ENCODE results near the gene PHC2. TPM values are rescaled to one million over a fixed set of nuclear protein-coding genes. Genes with fewer than 3 reads are reported as not detected.

PHC2 gene
- total RNA-seq, 2 experiments from 2014 or later: 34.0 to 35.0 TPM

GRCh38 chr1:33400153-33400911 lies 30.6 kb downstream of the PHC2 start:
- no peaks in the 10 kb centered on the region for H4K20me1 ChIP-seq (ENCODE audit: insufficient read depth, low read length)
- H3K79me2 ChIP-seq (ENCODE audit: insufficient read depth, low read depth, low read length): no peaks in the 10 kb centered on the region
- no peaks in the 10 kb centered on the region for H3K4me1 ChIP-seq (ENCODE audit: insufficient read depth, low read length, poor library complexity, severe bottlenecking)
- H2AFZ ChIP-seq (ENCODE audit: low read length): no peak overlapping the region
- no peaks in the 10 kb centered on the region for H3K9me3 ChIP-seq (ENCODE audit: low read length)
- H3K4me3 ChIP-seq (ENCODE audit: low read depth, low read length, poor library complexity, severe bottlenecking): no peak overlapping the region
- no peaks in the 10 kb centered on the region for H3K36me3 ChIP-seq (ENCODE audit: insufficient read depth, low read length)
- intact Hi-C loops (cut with micrococcal nuclease; ENCODE audit: unreplicated experiment): no loop called here
- POLR2A ChIA-PET: no interaction called here
- DNase-seq (ENCODE audit: low spot score): no peak
- TF ChIP-seq EZH2phosphoT487 (IDR thresholded peaks at IDR 0.05; ENCODE audit: borderline replicate concordance, low read depth, low read length) (no peak), CTCF (conservative IDR thresholded peaks at IDR 0.05; ENCODE audit: low read length) (no peak)
- no peak overlapping the region for H3K27ac ChIP-seq (ENCODE audit: low read depth, low read length, poor library complexity, severe bottlenecking)
- H3K9me2 ChIP-seq (ENCODE audit: insufficient read depth, low read length): no peaks in the 10 kb centered on the region
- CTCF ChIA-PET (ENCODE audit: unreplicated experiment): no interaction called here
- BruUV-seq (replicated peaks): no TSS peak
- H3K4me2 ChIP-seq (ENCODE audit: low read length): no peak overlapping the region

GRCh38 chr1:33399375-33399774 lies 31.5 kb downstream of the PHC2 start:
- Histone ChIP-seq H4K20me1 (ENCODE audit: insufficient read depth, low read length) (no peaks in the 10 kb centered on the region), H3K4me3 (ENCODE audit: low read depth, low read length, poor library complexity, severe bottlenecking) (no peak overlapping the region), H3K4me2 (ENCODE audit: low read length) (no peak overlapping the region), H3K79me2 (ENCODE audit: insufficient read depth, low read depth, low read length) (no peaks in the 10 kb centered on the region), H3K36me3 (ENCODE audit: insufficient read depth, low read length) (no peaks in the 10 kb centered on the region), H2AFZ (ENCODE audit: low read length) (no peak overlapping the region), H3K27ac (ENCODE audit: low read depth, low read length, poor library complexity, severe bottlenecking) (no peak overlapping the region), H3K4me1 (ENCODE audit: insufficient read depth, low read length, poor library complexity, severe bottlenecking) (no peaks in the 10 kb centered on the region), H3K9me3 (ENCODE audit: low read length) (no peaks in the 10 kb centered on the region), H3K9me2 (ENCODE audit: insufficient read depth, low read length) (no peaks in the 10 kb centered on the region)
- TF ChIP-seq CTCF (conservative IDR thresholded peaks at IDR 0.05; ENCODE audit: low read length) (no peak), EZH2phosphoT487 (IDR thresholded peaks at IDR 0.05; ENCODE audit: borderline replicate concordance, low read depth, low read length) (no peak)
- intact Hi-C loops (cut with micrococcal nuclease; ENCODE audit: unreplicated experiment): no loop called here
- POLR2A ChIA-PET: no interaction called here
- CTCF ChIA-PET (ENCODE audit: unreplicated experiment): no interaction called here
- no TSS peak for BruUV-seq (replicated peaks)
- no peak for DNase-seq (ENCODE audit: low spot score)

GRCh38 chr1:33397994-33398393 lies 32.9 kb downstream of the PHC2 start:
- intact Hi-C loops (cut with micrococcal nuclease; ENCODE audit: unreplicated experiment): no loop called here

More at GRCh38 chr1:33397994-33398393, 32.9 kb downstream of the PHC2 start:
- no TSS peak for BruUV-seq (replicated peaks)
- Histone ChIP-seq H3K36me3 (ENCODE audit: insufficient read depth, low read length) (no peaks in the 10 kb centered on the region), H3K4me2 (ENCODE audit: low read length) (no peak overlapping the region), H4K20me1 (ENCODE audit: insufficient read depth, low read length) (no peaks in the 10 kb centered on the region), H3K79me2 (ENCODE audit: insufficient read depth, low read depth, low read length) (no peaks in the 10 kb centered on the region), H2AFZ (ENCODE audit: low read length) (no peak overlapping the region), H3K9me2 (ENCODE audit: insufficient read depth, low read length) (no peaks in the 10 kb centered on the region), H3K9me3 (ENCODE audit: low read length) (no peaks in the 10 kb centered on the region), H3K4me1 (ENCODE audit: insufficient read depth, low read length, poor library complexity, severe bottlenecking) (no peaks in the 10 kb centered on the region), H3K4me3 (ENCODE audit: low read depth, low read length, poor library complexity, severe bottlenecking) (no peak overlapping the region), H3K27ac (ENCODE audit: low read depth, low read length, poor library complexity, severe bottlenecking) (no peak overlapping the region)
- ChIA-PET POLR2A (interaction anchor here (1.0 kb wide), 1 partner anchor 9 kb away, joined by 3 read pairs; no protein-coding TSS in a partner anchor), CTCF (ENCODE audit: unreplicated experiment) (no interaction called here)
- no peak for TF ChIP-seq EZH2phosphoT487 (IDR thresholded peaks at IDR 0.05; ENCODE audit: borderline replicate concordance, low read depth, low read length)
- no peak for TF ChIP-seq CTCF (conservative IDR thresholded peaks at IDR 0.05; ENCODE audit: low read length)
- no peak for DNase-seq (ENCODE audit: low spot score)

All from OCI-LY7 (cell line).